ENCODE data around the gene PRKN.

Gene PRKN

DNA sequence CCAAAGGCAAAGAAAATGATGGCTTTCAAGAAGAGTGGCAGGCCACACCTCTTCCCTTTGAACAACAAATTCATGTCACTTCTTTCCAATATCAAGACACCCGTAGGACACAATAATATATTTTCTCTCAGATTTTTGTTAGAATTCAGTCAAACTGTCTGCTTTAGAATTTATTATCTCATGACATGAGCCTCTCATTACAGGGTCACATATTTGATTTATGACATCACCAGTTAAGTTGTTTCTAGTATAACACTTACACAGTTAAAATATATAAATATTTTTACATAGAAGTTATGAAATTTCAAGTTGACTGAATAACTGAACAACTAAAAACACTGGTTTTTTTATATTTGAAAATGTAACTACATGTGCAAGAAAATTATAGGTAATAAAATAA is 1133.2 kb downstream of the PRKN start:
- no peaks in the 10 kb centered on the region for H3F3A ChIP-seq (ENCODE audit: insufficient read depth, low read length)
- no peaks in the 10 kb centered on the region for H3K4me1 ChIP-seq (ENCODE audit: low read length)
- no peak for DNase-seq
- H3K4me3 ChIP-seq (ENCODE audit: low read length) = no peak overlapping the region
- H3K27ac ChIP-seq (ENCODE audit: low read length) = no peak overlapping the region
- no peak overlapping the region for H3K4me2 ChIP-seq (ENCODE audit: low read depth, low read length)
- H3K9me3 ChIP-seq (replicated peaks; ENCODE audit: insufficient read depth, low read length) = no peaks in the 10 kb centered on the region
- no peak overlapping the region for H2AFZ ChIP-seq (ENCODE audit: low read length)
- no peak for TF ChIP-seq EZH2phosphoT487 (IDR thresholded peaks at IDR 0.05; ENCODE audit: low read length)
- TF ChIP-seq EZH2 (optimal IDR thresholded peaks at IDR 0.05; ENCODE audit: low read depth, low read length) = no peak
- TF ChIP-seq, protein P1, sequence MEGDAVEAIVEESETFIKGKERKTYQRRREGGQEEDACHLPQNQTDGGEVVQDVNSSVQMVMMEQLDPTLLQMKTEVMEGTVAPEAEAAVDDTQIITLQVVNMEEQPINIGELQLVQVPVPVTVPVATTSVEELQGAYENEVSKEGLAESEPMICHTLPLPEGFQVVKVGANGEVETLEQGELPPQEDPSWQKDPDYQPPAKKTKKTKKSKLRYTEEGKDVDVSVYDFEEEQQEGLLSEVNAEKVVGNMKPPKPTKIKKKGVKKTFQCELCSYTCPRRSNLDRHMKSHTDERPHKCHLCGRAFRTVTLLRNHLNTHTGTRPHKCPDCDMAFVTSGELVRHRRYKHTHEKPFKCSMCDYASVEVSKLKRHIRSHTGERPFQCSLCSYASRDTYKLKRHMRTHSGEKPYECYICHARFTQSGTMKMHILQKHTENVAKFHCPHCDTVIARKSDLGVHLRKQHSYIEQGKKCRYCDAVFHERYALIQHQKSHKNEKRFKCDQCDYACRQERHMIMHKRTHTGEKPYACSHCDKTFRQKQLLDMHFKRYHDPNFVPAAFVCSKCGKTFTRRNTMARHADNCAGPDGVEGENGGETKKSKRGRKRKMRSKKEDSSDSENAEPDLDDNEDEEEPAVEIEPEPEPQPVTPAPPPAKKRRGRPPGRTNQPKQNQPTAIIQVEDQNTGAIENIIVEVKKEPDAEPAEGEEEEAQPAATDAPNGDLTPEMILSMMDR (IDR thresholded peaks at IDR 0.05; ENCODE audit: low read length) = no peak
- no peak overlapping the region for H3K9ac ChIP-seq (ENCODE audit: low read length)
- H3K9me2 ChIP-seq (replicated peaks; ENCODE audit: insufficient read depth, low read length) = no peaks in the 10 kb centered on the region
- no peaks in the 10 kb centered on the region for H4K20me1 ChIP-seq (ENCODE audit: insufficient read depth, low read length)
- H3K36me3 ChIP-seq (replicated peaks; ENCODE audit: insufficient read depth, low read length) = no peaks in the 10 kb centered on the region
- no peaks in the 10 kb centered on the region for H3K27me3 ChIP-seq (replicated peaks; ENCODE audit: insufficient read depth, low read length)
- no peaks in the 10 kb centered on the region for H3K79me2 ChIP-seq (ENCODE audit: low read length)

DNA sequence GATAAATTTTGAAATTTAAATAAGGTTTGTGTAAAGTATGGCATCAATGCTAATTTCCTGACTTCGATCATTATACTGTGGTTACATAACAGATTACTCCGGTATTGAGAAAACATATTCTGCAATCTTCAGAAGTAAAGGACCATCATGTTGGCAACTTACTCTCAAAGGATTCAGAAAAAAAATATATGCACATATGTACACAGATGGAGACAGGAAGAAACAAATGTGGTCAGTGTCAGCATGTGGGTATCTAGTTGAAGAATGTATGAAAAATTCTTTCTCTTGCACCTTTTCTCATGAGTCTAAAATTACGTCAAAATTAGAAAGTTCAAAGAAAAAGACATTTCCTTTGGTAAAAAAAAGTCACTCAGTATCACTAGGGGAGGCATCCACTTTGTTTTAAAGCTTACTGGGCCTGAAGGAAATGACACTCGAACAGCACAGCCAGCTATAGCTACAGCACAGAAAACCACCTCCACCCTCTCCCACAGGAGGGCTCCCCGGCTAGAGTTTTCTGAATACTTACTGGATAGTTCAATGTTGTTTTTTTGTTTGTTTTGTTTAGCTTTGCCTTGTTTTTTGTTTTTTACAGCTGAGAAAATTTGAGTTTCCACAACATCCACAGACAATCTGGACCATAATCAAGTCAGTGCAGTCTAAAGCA is 1136.5 kb downstream of the PRKN start:
- no peaks in the 10 kb centered on the region for H3F3A ChIP-seq (ENCODE audit: insufficient read depth, low read length)
- TF ChIP-seq, protein P1 (IDR thresholded peaks at IDR 0.05; ENCODE audit: low read length) = no peak
- TF ChIP-seq EZH2phosphoT487 (IDR thresholded peaks at IDR 0.05; ENCODE audit: low read length) (no peak), EZH2 (optimal IDR thresholded peaks at IDR 0.05; ENCODE audit: low read depth, low read length) (no peak)

DNA sequence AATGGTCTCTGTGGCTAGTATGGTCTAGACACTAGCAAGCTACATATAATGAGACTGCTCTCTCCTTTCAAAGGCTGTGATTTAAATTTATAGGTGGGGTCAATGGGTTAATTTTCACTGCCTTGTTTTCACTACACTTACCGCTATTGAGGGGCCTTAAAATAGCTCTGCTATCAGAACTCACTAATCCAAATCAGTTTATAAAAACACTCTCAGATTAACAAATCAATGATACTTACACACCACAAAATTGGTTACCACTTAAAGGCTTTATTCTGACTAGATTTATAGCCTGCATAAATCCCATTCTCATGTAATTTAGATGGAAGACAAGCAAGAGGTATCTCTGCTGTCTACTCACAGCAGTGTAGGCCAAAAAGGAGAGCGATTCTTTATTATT is 1140.7 kb downstream of the PRKN start:
- no peak overlapping the region for H3K4me2 ChIP-seq (ENCODE audit: low read depth, low read length)
- no peaks in the 10 kb centered on the region for H3K79me2 ChIP-seq (ENCODE audit: low read length)
- H3K27me3 ChIP-seq (replicated peaks; ENCODE audit: insufficient read depth, low read length) = no peaks in the 10 kb centered on the region
- no peaks in the 10 kb centered on the region for H3F3A ChIP-seq (ENCODE audit: insufficient read depth, low read length)
- no peaks in the 10 kb centered on the region for H3K9me3 ChIP-seq (replicated peaks; ENCODE audit: insufficient read depth, low read length)
- no peak overlapping the region for H3K27ac ChIP-seq (ENCODE audit: low read length)
- no peak for TF ChIP-seq EZH2 (optimal IDR thresholded peaks at IDR 0.05; ENCODE audit: low read depth, low read length)
- TF ChIP-seq, protein P1 (IDR thresholded peaks at IDR 0.05; ENCODE audit: low read length) = no peak
- TF ChIP-seq EZH2phosphoT487 (IDR thresholded peaks at IDR 0.05; ENCODE audit: low read length) = no peak
- no peak overlapping the region for H3K4me3 ChIP-seq (ENCODE audit: low read length)
- no peaks in the 10 kb centered on the region for H3K4me1 ChIP-seq (ENCODE audit: low read length)
- no peak overlapping the region for H2AFZ ChIP-seq (ENCODE audit: low read length)
- no peaks in the 10 kb centered on the region for H4K20me1 ChIP-seq (ENCODE audit: insufficient read depth, low read length)
- H3K9ac ChIP-seq (ENCODE audit: low read length) = no peak overlapping the region
- H3K9me2 ChIP-seq (replicated peaks; ENCODE audit: insufficient read depth, low read length) = no peaks in the 10 kb centered on the region
- no peak for DNase-seq
- no peaks in the 10 kb centered on the region for H3K36me3 ChIP-seq (replicated peaks; ENCODE audit: insufficient read depth, low read length)

More for the DNA sequence above, 1136.5 kb downstream of the PRKN start:
- Histone ChIP-seq H3K9ac (ENCODE audit: low read length) (no peak overlapping the region), H3K4me3 (ENCODE audit: low read length) (no peak overlapping the region), H3K79me2 (ENCODE audit: low read length) (no peaks in the 10 kb centered on the region), H3K9me2 (replicated peaks; ENCODE audit: insufficient read depth, low read length) (no peaks in the 10 kb centered on the region), H3K36me3 (replicated peaks; ENCODE audit: insufficient read depth, low read length) (no peaks in the 10 kb centered on the region), H4K20me1 (ENCODE audit: insufficient read depth, low read length) (no peaks in the 10 kb centered on the region), H3K4me2 (ENCODE audit: low read depth, low read length) (no peak overlapping the region), H2AFZ (ENCODE audit: low read length) (no peak overlapping the region), H3K27ac (ENCODE audit: low read length) (no peak overlapping the region), H3K27me3 (replicated peaks; ENCODE audit: insufficient read depth, low read length) (no peaks in the 10 kb centered on the region), H3K9me3 (replicated peaks; ENCODE audit: insufficient read depth, low read length) (no peaks in the 10 kb centered on the region), H3K4me1 (ENCODE audit: low read length) (no peaks in the 10 kb centered on the region)
- peak; percentile 10 for DNase-seq
